Progenitor cell of endocrine pancreas (in vitro differentiated cells): ENCODE results near the gene TTF1. TPM values are rescaled to one million over a fixed set of nuclear protein-coding genes. Genes with fewer than 3 reads are reported as not detected.

Source experiments
- DNase-seq: peaks from one replicate; pipeline ENCODE4 v3.0.0; 2021; ENCODE audit warnings: low spot score; ENCODE audit not compliant: unreplicated experiment
- H3K27ac Mint-ChIP-seq: 2 replicates; pipeline ENCODE4 v1.8.0; 2021; ENCODE audit warnings: mild to moderate bottlenecking, moderate library complexity, mixed read lengths
- H3K27me3 Mint-ChIP-seq: 2 replicates; pipeline ENCODE4 v1.8.0; 2021; ENCODE audit warnings: mixed read lengths
- H3K36me3 Mint-ChIP-seq: 2 replicates; pipeline ENCODE4 v1.8.0; 2022; ENCODE audit warnings: mixed read lengths; ENCODE audit not compliant: insufficient read depth
- H3K4me1 Mint-ChIP-seq: 2 replicates; pipeline ENCODE4 v1.8.0; 2021; ENCODE audit warnings: low read depth, mixed read lengths
- H3K4me3 Mint-ChIP-seq: 2 replicates; pipeline ENCODE4 v1.8.0; 2021; ENCODE audit warnings: low read depth, mild to moderate bottlenecking, moderate library complexity, mixed read lengths
- H3K9me3 Mint-ChIP-seq: 2 replicates; pipeline ENCODE4 v1.8.0; 2021; ENCODE audit warnings: low read depth, mixed read lengths
- CTCF ChIP-seq: fragments of 200-600 bp; sonication (generic); IDR thresholded peaks from one replicate; pipeline ENCODE4 v1.5.0; 2021; ENCODE audit warnings: antibody characterized with exemption, mild to moderate bottlenecking; ENCODE audit not compliant: unreplicated experiment
- total RNA-seq: library from RNA; stranded (reverse); gene quantifications from 2 replicates; pipeline ENCODE4 v1.2.1, GENCODE V29; 2021

The TTF1 gene
- total RNA-seq, 1 donor from 2014 or later: 18.5 TPM

- H3K27ac Mint-ChIP-seq: no peak overlapping the region
- no peaks in the 10 kb centered on the region for H3K9me3 Mint-ChIP-seq
- peaks cover 59% of the 10 kb centered on the region for H3K27me3 Mint-ChIP-seq
- DNase-seq: no peak
- no peak for TF ChIP-seq CTCF
- H3K4me1 Mint-ChIP-seq: peaks cover 25% of the 10 kb centered on the region
- no peak overlapping the region for H3K4me3 Mint-ChIP-seq
- H3K36me3 Mint-ChIP-seq: no peaks in the 10 kb centered on the region
These were observed 16.9 kb upstream of the TTF1 start for GRCh38 chr9:132423503-132423902.

- Mint-ChIP-seq H3K9me3 (no peaks in the 10 kb centered on the region), H3K4me1 (peaks cover 28% of the 10 kb centered on the region), H3K27me3 (peaks cover 57% of the 10 kb centered on the region)
These were observed 15.9 kb upstream of the TTF1 start for GRCh38 chr9:132422574-132422973.

GRCh38 chr9:132418726-132419363 is 12.2 kb upstream of the TTF1 start:
- Mint-ChIP-seq H3K27ac (no peak overlapping the region), H3K9me3 (no peaks in the 10 kb centered on the region), H3K4me3 (no peak overlapping the region), H3K36me3 (no peaks in the 10 kb centered on the region), H3K27me3 (peaks cover 40% of the 10 kb centered on the region), H3K4me1 (peaks cover 13% of the 10 kb centered on the region)
- no peak for DNase-seq
- TF ChIP-seq CTCF: no peak

More at GRCh38 chr9:132422574-132422973, 15.9 kb upstream of the TTF1 start:
- Mint-ChIP-seq H3K36me3 (no peaks in the 10 kb centered on the region), H3K4me3 (no peak overlapping the region), H3K27ac (no peak overlapping the region)
- no peak for TF ChIP-seq CTCF
- no peak for DNase-seq

GRCh38 chr9:132415181-132415580 is 8.5 kb upstream of the TTF1 start:
- H3K9me3 Mint-ChIP-seq: no peaks in the 10 kb centered on the region
- H3K27me3 Mint-ChIP-seq: peaks cover 45% of the 10 kb centered on the region
- no peak for DNase-seq
- H3K4me1 Mint-ChIP-seq: peaks cover 20% of the 10 kb centered on the region
- no peak for TF ChIP-seq CTCF
- H3K27ac Mint-ChIP-seq: no peak overlapping the region
- no peak overlapping the region for H3K4me3 Mint-ChIP-seq
- H3K36me3 Mint-ChIP-seq: no peaks in the 10 kb centered on the region

GRCh38 chr9:132414731-132415130 is 8.1 kb upstream of the TTF1 start:
- Mint-ChIP-seq H3K36me3 (no peaks in the 10 kb centered on the region), H3K27ac (no peak overlapping the region), H3K27me3 (peaks cover 45% of the 10 kb centered on the region), H3K4me1 (peaks cover 20% of the 10 kb centered on the region), H3K9me3 (no peaks in the 10 kb centered on the region), H3K4me3 (no peak overlapping the region)
- no peak for TF ChIP-seq CTCF
- DNase-seq: no peak
